Neuron (in vitro differentiated cells): Measurements from ENCODE around the gene LIMK1.
A peak's percentile ranks its signal among the peaks of the same experiment; 100 is the strongest.

Experiments
- H2AFZ ChIP-seq: one replicate; pipeline ENCODE4 v1.6.1; 2013; ENCODE audit warnings: low read depth, mild to moderate bottlenecking, inconsistent platforms, low read length, moderate library complexity
- H3K27me3 ChIP-seq: one replicate; pipeline ENCODE4 v1.6.1; 2013; ENCODE audit warnings: low read length; ENCODE audit not compliant: insufficient read depth
- H3K36me3 ChIP-seq: one replicate; pipeline ENCODE4 v1.6.1; 2013; ENCODE audit warnings: low read length; ENCODE audit not compliant: insufficient read depth
- H3K4me1 ChIP-seq: one replicate; pipeline ENCODE4 v1.6.1; 2013; ENCODE audit warnings: low read length; ENCODE audit not compliant: insufficient read depth
- H3K4me3 ChIP-seq: 2 replicates; pipeline ENCODE4 v1.5.1; 2013; ENCODE audit warnings: mild to moderate bottlenecking, low read length, moderate library complexity
- H3K9me3 ChIP-seq: one replicate; pipeline ENCODE4 v1.6.1; 2013; ENCODE audit warnings: low read length

Gene LIMK1

DNA sequence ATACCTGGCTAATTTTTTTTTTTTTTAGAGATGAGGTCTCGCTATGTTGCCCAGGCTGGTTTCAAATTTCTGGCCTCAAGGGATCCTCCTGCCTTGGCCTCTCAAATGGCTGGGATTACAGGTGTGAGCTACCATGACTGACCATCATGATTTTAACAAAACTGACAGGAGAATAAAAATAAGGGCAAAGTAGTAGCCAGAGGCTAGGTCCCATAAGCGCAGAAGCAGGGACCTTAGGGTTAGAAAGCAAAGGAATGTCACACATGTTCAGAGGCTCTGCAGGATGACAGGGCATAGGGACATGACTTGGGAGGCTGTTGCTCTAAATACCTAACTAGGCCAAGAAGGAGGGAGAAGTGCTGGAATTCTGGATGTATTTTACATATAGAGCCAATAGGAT, 5.1 kb upstream of the LIMK1 start:
- Histone ChIP-seq H3K4me1 (peaks cover 14% of the 10 kb centered on the region), H3K27me3 (no peaks in the 10 kb centered on the region), H3K9me3 (no peaks in the 10 kb centered on the region), H3K36me3 (no peaks in the 10 kb centered on the region), H2AFZ (no peak overlapping the region), H3K4me3 (no peak overlapping the region)

- Histone ChIP-seq H3K4me3 (peak overlapping the region; percentile 58), H2AFZ (no peak overlapping the region), H3K36me3 (peaks cover 10% of the 10 kb centered on the region), H3K27me3 (no peaks in the 10 kb centered on the region), H3K4me1 (peaks cover 22% of the 10 kb centered on the region), H3K9me3 (no peaks in the 10 kb centered on the region)
These were observed 861 bp upstream of the LIMK1 start for GRCh38 chr7:74082770-74083116.

DNA sequence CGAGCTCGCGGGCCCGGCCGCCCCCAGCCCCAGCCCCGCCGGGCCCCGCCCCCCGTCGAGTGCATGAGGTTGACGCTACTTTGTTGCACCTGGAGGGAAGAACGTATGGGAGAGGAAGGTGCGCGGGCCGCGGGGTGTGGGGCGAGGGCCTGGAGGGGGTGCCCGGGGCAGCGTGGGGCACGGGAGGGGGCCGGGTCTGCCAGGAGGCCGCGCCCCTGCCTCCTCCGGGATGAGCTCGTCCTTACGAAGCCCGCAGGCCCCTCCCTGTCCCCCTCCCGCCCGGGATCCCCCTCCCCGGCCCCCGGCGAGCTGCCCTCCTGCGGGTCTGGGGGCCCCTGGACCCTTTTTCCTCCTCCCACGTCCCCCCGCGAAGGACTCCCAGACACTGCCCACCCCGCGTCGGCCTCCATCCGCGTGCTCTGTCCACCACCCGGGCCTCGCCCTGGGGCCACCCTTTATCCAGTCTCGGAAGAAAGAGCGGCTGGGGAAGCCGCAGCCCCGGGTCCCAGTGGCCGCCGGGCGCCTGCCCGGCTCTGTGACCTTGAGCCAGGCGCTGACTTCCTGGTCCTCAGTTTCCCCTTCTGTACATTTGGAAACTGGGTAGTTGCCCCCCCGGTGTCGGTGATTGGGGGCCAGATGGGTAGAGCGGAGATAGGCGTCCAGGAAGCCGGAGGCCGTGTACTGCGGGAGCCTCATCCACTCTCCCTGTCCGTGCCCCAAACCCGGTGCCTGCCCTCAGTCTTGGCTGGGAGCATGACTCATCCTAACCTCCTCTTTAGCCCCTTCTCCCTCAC, 521 bp downstream of the LIMK1 start:
- peaks cover 21% of the 10 kb centered on the region for H3K36me3 ChIP-seq
- no peaks in the 10 kb centered on the region for H3K9me3 ChIP-seq
- peak overlapping the region; percentile 70 for H3K4me3 ChIP-seq
- H3K4me1 ChIP-seq, result peaks cover 20% of the 10 kb centered on the region
- no peak overlapping the region for H2AFZ ChIP-seq
- H3K27me3 ChIP-seq, result no peaks in the 10 kb centered on the region

DNA sequence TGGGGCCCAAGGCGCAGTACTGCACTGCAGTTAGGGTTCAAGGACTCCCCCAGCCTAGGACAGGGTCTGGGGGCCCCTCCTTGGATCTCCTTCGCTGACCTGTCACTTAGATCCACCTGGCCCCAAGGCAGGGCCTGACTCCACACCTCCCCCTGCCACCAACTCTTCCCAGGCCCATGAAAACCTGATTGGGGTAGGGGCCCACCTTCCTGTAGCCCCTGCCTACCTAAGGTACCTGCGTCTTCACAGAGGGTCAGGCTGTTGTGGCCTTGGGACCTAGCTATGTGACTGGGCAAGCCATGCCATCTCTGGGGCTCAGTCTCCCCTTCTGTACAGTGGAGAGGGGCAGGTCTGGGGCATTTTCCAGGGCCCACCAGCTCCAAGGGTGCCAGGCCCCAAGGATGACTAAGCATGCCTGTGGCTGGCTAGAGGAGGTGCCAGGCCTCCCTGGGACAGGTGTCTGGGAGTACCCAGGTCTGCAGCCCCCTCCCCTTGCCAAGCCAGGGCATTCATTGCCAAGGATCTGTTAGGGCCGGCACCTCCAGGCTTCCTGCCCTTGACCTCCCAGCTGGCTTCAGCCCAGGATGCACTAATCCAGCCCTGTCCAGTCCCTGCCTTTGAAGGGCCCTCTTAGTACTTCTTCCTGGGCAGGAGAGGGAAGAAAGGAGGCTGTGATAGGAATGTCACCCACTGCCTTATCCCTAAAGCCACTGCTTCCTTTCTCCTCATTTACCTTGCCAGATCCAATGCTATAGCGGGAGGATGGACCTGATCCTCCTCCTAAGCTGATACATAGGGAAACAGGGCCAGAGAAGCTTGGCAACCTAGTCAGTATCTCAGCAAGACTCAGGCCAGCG, 1.3 kb downstream of the LIMK1 start:
- Histone ChIP-seq H3K4me1 (peaks cover 14% of the 10 kb centered on the region), H2AFZ (no peak overlapping the region), H3K27me3 (no peaks in the 10 kb centered on the region), H3K4me3 (peak overlapping the region; percentile 70), H3K9me3 (no peaks in the 10 kb centered on the region), H3K36me3 (peaks cover 26% of the 10 kb centered on the region)

DNA sequence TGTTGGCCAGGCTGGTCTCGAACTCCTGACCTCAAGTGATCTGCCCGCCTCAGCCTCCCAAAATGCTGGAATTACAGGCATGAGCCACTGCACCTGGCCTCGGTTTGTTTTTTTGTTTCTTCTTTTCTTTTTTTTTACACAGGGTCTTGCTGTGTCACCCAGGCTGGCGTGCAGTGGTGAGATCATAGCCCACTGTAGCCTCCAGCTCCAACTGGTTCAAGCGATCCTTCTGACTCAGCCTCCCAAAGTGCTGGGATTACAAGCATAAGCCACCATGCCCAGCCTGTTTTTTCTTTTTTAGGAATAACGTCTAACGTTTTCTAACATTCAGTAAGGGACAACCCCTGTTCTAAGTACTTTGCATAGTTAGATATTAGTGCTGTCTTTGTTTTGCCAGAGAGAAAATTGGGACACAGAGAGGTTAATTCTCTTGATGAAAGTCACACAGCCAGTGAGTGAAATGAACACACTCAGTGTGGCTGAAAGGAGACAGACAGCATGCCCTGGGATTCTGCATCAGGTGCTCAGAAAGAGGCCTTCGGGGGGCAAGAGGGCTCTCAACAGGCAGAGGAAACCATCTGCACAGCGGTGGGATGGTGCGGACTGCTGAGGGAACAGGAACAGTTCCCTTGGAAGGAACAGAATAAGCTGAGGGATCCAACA, 4.3 kb downstream of the LIMK1 start:
- peaks cover 26% of the 10 kb centered on the region for H3K4me1 ChIP-seq
- H2AFZ ChIP-seq, result no peak overlapping the region
- H3K27me3 ChIP-seq, result no peaks in the 10 kb centered on the region
- H3K4me3 ChIP-seq, result no peak overlapping the region
- no peaks in the 10 kb centered on the region for H3K9me3 ChIP-seq
- H3K36me3 ChIP-seq, result peaks cover 26% of the 10 kb centered on the region

DNA sequence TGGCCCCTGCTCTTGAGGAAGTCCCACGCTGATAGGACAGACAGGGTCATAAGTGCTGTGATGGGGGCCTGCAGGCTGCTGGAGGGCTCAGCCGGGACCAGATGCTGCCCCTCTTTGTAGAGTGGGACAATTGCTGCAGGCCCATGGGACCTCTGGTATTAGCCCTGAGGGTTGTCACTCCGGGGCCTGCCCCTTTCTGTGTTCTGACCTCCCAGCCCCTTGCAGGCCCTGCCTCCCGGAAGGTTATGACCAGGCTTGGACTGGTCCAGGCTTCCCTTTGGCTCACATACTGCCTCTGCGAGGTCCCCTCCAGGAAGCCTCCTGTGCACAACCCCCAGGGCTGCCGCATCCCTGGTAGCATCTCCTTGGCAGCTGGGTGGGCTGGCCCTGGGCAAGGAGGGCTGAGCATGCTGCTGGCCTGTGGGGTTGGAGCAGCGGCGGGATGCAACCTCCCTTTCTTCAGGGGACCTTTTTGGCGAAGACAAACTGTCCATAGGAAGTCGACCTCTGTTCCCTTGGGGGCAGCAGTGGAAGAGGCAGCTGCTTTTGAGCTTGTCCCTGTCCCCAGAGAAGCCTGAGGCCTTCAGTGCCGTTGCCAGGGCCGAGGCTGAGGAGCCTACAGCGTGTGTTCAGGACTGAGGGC, 8.8 kb downstream of the LIMK1 start:
- Histone ChIP-seq H3K4me1 (peaks cover 37% of the 10 kb centered on the region), H3K9me3 (peaks cover 4% of the 10 kb centered on the region), H3K27me3 (no peaks in the 10 kb centered on the region), H3K36me3 (peaks cover 25% of the 10 kb centered on the region), H2AFZ (no peak overlapping the region), H3K4me3 (no peak overlapping the region)

DNA sequence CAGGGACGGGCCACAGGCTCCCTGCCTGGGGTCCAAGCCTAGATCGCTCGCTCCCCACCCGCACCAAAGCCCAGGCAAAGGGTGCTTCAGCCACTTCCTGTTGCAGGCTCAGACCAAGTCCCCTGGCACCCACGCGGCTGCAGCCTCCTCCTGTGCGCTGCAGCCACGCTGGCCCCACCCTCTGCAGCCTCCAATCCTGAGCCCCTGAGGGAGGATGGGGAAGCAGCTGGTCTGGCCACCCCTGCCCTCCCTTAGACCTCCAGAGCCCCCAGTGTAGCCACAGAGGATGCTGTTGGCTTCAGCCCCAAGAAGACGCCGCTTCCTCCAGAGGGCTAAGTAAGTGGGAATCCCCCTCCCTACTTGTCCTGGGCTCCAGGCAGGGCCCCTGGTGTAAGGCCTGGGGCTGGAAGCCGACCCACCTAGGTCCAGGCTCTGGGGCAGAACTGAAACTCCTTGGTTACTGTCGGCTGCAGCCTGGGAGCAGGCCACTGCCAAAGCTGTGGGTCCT, 9.4 kb downstream of the LIMK1 start:
- H3K27me3 ChIP-seq, result no peaks in the 10 kb centered on the region
- H3K36me3 ChIP-seq, result peaks cover 27% of the 10 kb centered on the region
- peaks cover 37% of the 10 kb centered on the region for H3K4me1 ChIP-seq
- H3K9me3 ChIP-seq, result peaks cover 4% of the 10 kb centered on the region
- no peak overlapping the region for H2AFZ ChIP-seq
- no peak overlapping the region for H3K4me3 ChIP-seq

DNA sequence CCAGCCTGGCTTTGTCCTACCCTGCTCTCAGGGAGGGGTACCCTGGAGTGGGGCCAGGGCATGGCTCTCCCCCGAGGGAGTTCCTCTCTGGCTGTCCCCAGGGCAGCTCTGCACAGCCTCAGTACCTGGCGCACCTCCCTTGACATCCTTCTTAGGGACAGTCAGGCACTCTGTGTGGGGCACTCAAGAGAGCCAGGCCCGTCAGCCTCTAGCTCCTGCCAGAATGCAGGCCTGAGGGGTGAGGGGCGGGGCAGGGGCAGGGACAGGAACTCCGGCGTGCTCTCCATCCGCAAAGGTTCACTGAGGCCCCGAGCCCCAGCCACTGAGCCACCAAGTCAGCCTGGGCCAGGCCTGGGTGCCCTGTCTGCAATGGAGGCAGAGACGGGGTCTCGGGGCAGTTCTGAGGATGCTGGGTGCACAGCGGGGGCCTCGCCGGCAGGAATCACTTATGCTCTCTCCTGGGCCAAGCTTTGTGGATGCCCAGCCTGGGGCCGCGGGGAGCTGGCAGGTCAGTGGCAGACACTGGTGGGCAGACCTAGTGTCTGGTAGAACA, 10.1 kb downstream of the LIMK1 start:
- no peak overlapping the region for H3K4me3 ChIP-seq
- H2AFZ ChIP-seq, result no peak overlapping the region
- peaks cover 37% of the 10 kb centered on the region for H3K4me1 ChIP-seq
- H3K9me3 ChIP-seq, result peaks cover 4% of the 10 kb centered on the region
- no peaks in the 10 kb centered on the region for H3K27me3 ChIP-seq
- H3K36me3 ChIP-seq, result peaks cover 25% of the 10 kb centered on the region

DNA sequence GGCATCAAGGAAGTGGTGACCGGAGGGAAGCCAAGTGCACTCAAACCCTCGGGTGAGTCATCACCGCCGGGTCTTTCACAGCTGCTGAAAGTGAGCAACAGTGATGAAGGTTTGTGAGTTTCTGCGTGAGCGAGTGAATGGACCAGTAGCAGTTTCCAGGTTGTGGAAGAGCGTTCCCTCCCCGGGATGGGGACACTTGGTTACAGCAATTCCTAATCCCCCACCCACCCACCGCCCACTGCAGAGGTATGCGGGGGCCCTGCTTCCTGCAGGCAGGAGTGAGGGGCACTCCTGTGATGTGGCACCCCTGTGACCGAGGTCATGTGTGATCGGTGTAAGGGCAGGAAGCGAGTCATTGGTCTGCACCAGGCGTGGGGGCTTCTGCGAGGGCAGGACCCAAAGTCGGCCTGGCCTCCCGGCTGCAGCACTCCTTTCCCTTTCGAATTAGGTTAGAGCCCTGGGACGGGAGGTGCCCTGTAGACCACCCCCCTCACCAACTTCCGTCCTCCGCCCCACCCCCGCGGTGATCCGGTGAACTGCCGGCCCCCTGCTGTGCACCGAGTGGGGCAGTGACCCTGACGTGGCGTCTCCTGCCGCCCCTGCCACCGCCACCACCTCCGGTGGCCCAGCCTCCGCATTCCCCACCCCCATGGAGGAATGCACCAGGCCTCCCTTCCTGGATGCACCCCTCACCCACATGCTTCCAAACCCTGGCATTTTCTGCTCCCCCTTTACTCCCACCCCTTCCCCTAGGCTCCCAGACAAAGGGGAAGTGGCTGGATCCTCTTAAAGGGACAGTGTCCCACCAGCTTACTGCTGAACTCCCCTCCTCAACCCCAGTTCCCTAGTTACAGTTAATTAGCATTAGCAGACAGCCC, 10.9 kb downstream of the LIMK1 start:
- Histone ChIP-seq H3K4me3 (peak overlapping the region; percentile 38), H2AFZ (no peak overlapping the region), H3K9me3 (peaks cover 4% of the 10 kb centered on the region), H3K4me1 (peaks cover 37% of the 10 kb centered on the region), H3K36me3 (peaks cover 27% of the 10 kb centered on the region), H3K27me3 (no peaks in the 10 kb centered on the region)

DNA sequence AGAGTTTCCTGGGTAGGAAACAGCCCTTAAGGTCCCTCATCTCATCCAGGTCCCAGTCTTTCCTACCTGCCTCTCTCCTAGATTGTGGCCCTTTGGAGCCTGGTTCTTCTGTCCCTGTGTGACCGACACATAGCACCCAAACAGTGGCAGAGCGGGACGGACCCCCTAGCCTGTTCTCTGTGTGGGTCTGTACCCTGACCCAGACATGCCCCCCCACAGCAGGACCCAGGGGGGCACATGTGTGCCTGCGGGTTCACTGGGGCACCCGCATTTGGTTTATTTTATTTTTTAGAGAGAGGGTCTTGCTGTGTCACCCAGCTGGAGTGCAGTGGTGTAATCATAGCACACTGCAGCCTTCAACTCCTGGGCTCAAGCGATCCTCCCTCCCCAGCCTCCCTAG, 11.5 kb downstream of the LIMK1 start:
- Histone ChIP-seq H3K4me1 (peaks cover 37% of the 10 kb centered on the region), H3K27me3 (no peaks in the 10 kb centered on the region), H3K9me3 (peaks cover 4% of the 10 kb centered on the region), H3K4me3 (no peak overlapping the region), H3K36me3 (peaks cover 29% of the 10 kb centered on the region), H2AFZ (no peak overlapping the region)

- H2AFZ ChIP-seq, result no peak overlapping the region
- no peak overlapping the region for H3K4me3 ChIP-seq
- H3K27me3 ChIP-seq, result no peaks in the 10 kb centered on the region
- H3K36me3 ChIP-seq, result peaks cover 50% of the 10 kb centered on the region
- H3K4me1 ChIP-seq, result peaks cover 20% of the 10 kb centered on the region
- H3K9me3 ChIP-seq, result peaks cover 4% of the 10 kb centered on the region
These were observed 14.5 kb downstream of the LIMK1 start for GRCh38 chr7:74097937-74098614.
